Glomerular endothelial cell (primary cell): ENCODE measurements around the gene ATP6V1D. TPM values are rescaled to one million over a fixed set of nuclear protein-coding genes. Genes with fewer than 3 reads are reported as not detected.
"Not testable (repeated sequence)": the region's sequence is repeated elsewhere in the genome, so short reads cannot be mapped to it uniquely, and the experiment has no call there.

Experiments used
- DNase-seq: peaks from one replicate; pipeline ENCODE4 v3.0.0-alpha.2; 2011; ENCODE audit warnings: low read depth, low spot score; ENCODE audit errors: extremely low read depth
- total RNA-seq: library from RNA; depleted of rRNA; stranded (reverse); fragments of >200 nt; gene quantifications from 2 replicates; pipeline ENCODE4 v1.2.3, GENCODE V29; 2015

The ATP6V1D gene
- total RNA-seq, 1 donor from 2014 or later, result 85.3 TPM

DNA sequence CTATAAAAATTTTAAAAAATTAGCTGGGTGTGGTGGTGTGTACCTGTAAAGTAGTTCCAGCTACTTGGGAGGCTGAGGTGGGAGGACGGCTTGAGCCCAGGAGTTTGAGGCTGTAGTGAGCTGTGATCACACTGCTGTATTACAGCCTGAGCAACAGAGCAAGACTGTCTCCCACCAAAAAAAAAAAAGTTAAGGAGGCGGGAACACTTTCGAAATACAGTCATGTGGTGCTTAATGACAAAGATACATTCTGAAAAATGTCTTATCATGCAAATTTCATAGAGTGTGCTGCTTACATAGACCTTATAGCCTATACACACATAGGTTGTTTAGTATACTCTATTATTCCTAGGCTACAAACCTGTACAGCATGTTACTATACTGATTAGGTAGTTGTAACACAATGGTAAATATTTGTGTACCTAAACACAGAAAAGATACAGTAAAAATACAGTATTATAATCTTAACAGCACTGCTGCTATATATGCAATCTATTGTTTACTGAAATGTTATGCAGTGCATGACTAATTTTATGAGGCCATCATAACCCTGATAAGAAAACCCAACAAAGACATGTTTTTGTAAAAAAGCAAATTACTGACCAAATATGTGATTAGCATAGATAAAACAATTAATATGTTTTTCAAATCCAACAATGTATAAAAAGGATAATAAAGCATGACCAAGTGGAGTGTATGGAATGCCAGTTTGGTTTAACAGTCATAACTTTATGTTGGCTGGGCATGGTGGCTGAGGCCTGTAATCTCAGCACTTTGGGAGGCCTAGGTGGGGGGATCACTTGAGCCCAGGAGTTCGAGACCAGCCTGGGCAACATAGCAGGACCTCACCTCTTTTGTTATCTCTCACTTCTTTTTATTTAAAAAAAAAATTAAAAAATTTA lies 11.9 kb upstream of the ATP6V1D start:
- DNase-seq, result no peak

DNA sequence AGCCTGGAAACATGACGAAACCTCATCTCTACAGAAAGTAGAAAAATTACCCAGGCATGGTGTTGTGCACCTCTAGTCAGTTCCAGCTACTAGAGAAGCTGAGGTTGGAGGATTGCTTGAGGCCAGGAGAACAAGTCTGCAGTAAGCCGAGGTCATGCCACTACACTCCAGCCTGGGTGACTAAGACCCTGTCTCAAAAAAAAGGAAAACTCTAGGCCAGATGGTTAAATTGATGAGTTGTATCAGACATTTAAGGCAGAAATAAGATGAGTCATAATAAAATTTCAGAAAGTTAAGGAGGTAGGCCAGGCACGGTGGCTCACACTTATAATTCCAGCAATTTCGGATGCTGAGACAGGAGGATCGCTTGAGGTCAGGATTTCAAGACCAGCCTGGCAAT lies 11.2 kb upstream of the ATP6V1D start:
- no peak for DNase-seq

DNA sequence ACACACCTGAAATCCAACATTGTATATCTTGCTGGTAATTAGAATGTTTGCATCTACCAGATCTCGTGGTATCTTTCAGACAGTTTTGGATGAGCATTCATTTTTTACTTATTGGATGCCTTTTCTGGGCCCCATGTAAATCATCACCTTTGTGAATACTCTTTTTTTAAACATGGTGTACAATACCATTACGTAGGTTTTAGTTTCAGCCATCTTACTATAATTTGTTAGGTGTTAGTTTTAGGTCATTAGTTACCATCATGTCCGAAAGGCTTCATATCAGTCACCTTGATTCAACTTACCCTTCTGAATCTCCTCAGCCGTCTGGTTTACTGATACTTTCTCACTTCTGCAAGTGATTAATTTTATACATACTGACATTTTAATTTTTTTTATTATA lies 5.9 kb upstream of the ATP6V1D start:
- DNase-seq, result no peak

DNA sequence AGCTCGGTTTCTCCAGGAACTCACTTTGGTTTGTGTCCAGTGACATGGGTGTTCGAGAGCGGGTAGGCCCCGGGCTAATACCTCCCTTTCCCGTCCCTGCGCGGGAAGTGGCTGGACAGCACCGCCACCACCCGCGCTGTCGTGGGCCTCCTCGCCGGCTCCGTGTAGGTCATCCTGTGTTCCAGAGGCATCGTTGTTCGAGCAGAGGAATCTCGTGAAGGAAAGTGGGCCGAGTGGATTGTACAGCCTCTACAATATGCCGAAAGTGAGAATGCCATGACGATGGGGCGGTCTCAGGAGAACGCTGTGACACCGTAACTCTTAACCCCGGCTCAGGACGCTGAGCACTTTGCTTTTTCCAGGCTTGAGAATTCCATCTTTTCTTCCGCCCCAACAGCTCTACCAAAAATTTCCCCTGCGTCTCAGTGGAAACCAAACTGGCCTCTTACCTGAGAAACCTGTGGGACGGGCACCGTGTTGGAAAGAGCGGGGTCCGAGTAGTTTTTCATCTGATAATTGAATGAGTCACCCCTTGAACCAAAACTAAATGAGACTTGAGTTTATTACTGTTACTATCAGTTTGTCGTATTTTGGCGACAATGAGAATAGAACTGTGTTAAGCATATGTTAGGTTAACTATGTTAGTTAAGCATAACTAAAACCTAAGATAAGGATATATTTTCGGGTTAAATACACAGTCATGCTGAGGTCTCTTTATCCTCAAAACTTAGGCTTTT lies 1.0 kb upstream of the ATP6V1D start:
- no peak for DNase-seq

DNA sequence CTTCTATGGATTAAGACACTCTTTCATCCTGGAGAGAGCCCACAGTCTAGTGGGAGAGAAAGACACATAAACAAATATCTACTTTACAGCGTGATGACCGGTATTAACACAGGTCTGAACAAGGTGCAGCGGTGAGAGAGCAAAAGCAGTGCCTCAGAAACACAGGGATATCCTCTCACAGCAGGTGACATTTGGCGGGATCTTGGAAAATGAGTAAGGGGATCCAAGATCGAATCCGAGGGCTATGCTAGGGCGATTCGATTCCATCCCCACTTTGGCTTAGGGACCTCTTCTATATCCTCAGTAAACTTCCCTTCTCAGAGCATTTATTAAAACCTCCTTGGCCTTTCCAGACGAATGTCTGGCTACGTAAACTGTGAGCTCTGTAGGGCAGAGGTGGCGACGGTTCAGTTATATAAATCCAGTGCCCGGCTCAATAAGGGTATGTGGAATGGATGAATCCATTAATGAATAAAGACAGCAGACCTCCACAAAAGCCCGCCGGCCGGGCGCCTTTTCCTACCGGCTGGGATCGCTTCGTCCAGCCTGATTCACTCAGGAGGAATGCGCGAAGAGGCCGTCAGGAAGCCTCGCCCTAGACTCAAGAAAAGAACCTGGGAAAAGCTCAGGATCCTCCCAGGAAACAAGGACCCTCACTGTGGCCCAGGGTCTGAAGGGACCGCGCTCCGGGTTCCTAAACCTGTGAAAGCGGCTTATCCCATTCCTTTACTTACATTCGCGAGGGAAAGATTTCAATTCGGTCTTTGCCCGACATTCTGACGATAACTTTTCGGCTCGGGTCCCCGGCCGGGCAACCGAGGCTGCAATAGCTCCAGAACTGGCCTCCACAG lies 455 bp downstream of the ATP6V1D start:
- DNase-seq, result no peak

DNA sequence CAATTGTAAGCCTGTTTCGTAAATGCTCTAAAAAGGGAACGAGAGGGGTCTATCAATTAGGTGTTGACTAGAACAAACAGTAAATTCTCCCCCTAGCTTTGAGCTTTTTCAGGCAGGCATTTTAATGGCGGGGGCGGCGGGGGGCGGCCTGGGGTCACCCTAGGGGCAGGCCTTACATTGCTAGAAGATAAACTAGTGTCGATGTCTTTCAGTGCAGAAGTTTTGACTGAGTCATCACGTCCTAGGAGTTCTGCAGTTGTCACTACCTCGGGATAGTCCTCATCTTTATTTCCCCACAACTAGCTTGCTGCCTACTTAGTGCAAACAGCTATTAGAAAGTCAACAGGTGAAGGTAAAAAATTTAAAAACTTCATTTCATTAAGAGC lies 1.6 kb downstream of the ATP6V1D start:
- no peak for DNase-seq

DNA sequence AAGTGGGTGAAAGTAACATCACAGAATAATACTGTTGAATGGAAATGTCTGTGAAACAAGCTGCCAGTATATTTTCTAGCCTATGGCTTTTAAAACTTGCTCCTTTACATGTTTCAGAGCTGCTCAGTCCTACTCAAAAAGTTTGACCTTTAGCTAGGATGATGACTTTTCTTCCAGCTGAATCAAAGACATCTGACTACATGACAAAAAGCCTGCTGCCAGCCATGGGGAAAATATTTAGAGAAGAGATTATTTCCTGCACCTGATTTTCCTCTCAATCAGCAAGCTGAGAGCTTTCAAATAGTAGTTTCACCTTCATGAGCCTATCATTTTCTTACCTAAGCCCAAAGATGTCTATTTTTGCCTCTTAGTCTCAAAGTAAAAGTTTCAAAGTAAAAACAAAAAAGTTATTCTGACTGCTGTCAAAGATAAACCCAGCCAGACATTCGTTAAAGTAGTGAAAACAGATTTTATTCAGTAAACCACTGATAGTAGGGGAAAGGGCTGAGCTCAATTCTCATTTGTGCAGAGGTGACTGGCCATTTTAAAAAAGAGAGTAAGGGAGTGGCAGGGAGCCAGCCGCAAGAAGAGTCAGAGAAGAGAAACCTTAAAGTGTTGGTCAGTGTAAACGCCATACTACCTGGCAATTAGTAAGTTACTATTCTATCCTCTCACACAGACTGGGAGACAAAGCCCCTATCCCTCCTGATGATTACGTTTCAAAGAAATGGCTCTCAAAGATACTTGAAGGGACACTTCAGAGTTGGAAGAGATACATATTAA lies 2.2 kb downstream of the ATP6V1D start:
- no peak for DNase-seq

DNA sequence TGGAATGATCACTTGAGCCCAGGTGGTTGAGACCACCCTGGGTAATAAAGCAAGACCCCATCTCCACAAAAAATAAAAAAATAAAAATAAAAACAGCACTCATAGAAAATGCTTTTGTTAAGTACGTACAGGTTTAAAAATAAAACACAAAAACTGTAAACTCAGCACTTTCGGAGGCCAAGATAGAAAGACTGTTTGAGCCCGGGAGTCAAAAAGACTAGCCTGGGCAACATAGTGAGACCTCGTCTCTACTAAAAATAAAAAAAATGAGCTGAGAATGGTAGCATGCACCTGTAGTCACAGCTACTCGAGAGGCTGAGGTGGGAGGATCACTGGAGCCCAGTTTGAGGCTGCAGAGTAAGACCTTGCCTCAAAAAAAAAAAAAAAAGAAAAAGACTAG lies 7.5 kb downstream of the ATP6V1D start:
- no peak for DNase-seq

DNA sequence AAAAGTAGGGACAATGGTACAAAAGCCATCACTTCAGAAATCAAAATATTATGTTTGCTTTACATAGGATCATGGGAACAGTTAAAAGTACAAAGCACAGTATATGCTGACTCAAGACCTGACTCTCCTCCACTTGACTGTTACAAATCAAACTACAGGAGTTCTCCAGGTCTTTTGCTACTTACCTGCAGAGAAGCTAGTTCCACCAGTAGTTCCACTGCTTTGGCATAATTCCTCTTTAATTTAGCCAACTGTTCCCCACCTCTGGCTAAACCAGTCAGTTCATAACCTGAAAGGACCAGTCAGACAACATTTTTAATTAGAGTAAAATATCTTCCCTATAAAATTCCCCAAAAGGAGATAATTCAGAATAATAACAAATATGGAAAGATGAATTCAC lies 14.0 kb downstream of the ATP6V1D start:
- no peak for DNase-seq

DNA sequence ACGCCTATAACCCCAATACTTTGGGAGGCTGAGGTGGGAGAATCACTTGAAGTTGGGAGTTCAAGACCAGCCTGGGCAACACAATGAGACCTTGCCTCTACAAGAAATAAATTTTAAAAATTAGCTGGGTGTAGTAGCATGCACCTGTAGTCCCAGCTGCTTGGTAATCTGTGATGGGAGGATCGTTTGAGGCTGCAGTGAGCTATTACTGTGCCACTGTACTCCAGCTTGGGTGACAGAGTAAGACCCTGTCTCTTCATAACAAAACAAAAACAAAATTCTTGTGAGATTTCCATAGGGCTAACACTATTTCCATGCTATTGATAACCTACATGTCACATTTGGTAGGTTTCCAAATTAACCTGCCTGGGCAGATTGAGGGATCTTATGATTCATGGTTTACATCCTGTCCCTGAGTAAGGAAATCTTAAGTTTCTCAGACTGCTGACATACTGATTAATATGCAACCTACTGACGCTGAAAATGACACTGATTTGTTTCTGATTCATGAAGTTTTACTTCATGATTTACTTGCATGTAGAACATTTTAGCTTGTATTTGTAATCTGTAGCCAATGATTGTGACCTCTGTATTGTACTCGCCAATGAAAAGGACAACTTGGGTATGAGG lies 15.9 kb downstream of the ATP6V1D start:
- no peak for DNase-seq

DNA sequence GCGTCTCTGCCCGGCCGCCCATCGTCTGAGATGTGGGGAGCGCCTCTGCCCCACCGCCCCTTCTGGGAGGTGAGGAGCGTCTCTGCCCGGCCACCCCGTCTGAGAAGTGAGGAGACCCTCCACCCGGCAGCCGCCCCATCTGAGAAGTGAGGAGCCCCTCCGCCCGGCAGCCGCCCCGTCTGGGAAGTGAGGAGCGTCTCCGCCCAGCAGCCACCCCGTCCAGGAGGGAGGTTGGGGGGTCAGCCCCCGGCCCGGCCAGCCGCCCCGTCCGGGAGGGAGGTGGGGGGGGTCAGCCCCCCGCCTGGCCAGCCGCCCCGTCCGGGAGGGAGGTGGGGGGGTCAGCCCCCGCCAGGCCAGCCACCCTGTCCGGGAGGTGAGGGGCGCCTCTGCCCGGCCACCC lies 18.4 kb downstream of the ATP6V1D start:
- not testable (repeated sequence) for DNase-seq

DNA sequence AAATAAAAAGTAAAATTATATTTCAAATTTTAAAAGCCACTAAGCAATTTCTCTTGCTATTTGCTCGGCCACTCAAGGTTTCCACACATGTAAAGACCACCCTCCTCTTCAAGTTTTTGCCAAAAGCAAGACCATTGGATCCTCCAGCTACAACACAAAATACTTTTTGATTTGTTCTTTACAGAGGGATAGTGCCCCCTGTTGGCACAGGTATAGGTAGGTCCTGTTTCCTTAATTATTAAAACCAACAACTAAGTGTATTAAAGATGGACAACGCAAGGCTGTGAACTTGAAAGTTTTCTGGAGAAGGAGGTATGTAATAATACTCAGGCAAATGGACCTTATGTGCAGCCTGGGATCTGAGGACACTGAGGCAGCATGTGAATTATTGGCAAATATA lies 23.8 kb downstream of the ATP6V1D start:
- no peak for DNase-seq

DNA sequence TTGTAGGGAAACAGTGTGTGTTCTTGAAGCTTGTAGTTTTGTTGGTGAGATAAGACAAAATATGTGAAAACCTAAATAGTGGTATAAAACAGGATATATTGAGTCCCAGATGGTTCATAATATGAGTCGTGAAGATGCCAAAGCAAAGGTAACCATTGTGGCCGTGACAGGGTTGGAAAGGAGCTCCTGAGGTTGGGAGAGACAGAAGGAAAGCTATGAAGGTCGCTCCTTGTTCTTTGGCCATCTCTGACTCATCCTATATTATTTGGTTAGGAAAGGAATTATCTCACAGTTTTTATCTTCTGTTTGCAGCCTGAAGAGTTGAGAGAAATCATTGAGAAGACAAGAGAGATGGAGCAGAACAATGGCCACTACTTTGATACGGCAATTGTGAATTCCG lies 27.1 kb downstream of the ATP6V1D start:
- no peak for DNase-seq

DNA sequence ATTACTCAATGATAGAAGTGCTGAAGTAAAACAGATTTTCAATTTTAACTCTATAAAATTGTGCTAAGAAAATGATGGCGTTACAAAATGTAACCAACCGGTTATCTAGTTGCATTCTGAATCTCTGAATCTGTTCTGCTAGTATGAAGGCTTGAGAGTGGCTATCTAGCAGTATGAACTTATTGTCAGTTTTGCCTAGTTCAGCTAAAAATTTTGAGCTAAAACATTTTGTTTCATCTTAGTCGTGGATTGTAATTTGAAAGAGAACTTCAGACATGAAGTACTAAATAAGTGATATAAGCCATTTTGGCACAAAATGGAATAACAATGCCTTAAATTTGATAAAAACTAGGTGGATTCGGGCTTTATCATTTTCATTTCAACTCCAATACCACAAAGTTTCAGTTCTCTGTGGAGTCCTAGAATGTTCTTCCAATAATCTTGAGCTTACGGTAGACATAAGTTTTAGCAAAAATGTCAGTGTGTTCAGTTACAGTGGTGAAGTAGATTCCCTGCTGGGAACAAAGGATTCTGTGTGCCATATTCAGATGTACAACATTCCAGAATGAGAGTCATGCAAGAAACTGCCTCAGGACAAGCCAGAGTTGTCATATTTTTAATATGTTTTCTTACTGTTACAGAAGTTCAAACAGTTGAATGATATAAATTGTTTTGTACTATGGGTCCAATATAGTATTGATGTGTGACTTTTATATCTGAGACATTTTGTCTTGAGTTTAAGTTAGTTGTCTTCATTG lies 28.1 kb downstream of the ATP6V1D start:
- DNase-seq, result no peak

DNA sequence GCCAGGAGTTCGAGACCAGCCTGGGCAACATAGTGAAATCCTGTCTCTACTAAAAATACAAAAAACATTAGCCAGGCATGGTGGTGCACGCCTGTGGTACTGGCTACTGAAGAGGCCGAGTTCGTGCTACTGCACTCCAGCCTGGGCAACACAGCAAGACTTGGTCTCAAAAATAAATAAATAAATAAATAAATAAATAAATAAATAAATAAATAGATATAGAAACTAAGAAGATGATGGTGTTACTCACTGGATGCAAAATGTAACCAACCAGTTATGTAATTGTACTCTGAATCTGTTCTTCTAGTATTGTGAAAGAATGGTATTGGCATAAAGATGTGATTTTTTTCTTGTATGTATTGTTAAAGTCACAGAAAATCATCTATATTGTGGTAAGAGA lies 29.9 kb downstream of the ATP6V1D start:
- DNase-seq, result not testable (repeated sequence)

DNA sequence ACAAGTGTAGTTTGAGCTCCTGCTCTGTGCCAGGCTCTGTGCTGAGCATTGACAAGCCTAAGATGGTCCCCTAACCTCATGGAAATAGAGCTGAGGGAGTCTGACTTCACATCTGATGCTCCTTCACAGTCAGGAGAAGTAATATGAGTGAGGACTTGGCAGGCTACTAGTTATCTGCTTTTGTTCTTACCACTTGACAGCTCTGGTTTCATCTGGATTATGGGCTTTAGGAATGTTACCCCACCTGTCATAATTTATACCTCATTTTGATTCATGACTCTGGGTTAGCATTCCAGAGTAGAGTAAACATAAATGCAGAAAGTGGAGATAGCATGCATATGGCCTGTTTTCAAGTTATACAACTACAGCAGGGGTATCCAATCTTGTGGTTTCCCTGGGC lies 40.5 kb downstream of the ATP6V1D start:
- DNase-seq, result no peak

DNA sequence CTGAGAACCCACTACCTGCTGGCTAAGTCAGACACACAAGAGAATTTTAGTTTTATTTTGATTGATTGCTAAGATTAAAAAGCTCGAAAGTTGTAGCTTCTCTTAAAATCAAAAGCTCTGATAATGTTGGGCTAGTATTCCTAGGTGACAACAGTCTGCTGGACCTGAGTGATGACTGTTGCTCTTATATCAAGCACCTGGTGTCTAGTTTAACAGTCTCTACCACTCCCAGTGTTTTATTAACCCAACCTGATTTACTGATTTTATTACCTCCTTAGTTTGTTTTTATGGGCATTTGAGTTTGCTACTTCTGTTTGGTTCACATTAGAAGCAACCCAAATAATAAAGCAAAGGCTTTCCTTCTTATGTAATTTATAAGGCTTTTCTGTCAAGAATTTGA lies 41.8 kb downstream of the ATP6V1D start:
- DNase-seq, result no peak

DNA sequence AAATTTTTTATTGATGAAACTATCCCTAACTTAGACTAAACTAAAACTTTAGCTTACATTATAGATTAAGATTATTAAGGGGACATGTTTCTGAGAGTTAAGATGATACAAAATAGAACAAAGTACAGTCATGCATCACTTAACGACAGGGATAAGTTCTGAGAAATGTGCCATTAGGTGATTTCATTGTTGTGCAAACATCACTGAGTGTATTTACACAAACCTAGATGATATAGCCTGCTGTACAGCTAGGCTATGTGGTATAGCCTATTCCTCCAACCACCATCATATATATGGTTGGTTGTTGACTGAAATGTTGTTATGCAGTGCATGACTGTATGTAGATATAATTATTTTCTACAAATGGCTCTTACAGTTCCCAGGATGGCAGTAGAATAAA lies 46.5 kb downstream of the ATP6V1D start:
- DNase-seq, result no peak

DNA sequence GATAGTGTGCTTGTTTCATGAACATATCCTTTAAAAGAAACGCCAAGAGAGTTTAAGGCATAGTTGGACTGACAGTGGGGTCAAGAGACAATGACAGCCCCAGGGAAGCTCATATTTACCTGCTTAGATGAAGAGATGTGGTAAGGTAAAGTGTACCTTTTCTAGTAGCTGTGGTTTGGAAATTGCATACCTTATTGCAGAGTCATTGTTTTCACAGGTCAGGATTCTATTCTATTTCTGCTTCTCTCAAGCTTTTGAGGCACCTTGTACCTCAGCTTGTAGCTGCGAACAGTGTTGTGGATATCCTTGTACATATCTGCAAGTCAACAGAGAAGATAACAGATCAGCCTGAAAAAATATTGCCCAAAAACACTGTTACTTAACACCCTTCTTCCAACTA lies 47.7 kb downstream of the ATP6V1D start:
- no peak for DNase-seq
